ENCODE results near the gene SPART.
A peak's percentile ranks its signal among the peaks of the same experiment; 100 is the strongest.

Gene SPART

DNA sequence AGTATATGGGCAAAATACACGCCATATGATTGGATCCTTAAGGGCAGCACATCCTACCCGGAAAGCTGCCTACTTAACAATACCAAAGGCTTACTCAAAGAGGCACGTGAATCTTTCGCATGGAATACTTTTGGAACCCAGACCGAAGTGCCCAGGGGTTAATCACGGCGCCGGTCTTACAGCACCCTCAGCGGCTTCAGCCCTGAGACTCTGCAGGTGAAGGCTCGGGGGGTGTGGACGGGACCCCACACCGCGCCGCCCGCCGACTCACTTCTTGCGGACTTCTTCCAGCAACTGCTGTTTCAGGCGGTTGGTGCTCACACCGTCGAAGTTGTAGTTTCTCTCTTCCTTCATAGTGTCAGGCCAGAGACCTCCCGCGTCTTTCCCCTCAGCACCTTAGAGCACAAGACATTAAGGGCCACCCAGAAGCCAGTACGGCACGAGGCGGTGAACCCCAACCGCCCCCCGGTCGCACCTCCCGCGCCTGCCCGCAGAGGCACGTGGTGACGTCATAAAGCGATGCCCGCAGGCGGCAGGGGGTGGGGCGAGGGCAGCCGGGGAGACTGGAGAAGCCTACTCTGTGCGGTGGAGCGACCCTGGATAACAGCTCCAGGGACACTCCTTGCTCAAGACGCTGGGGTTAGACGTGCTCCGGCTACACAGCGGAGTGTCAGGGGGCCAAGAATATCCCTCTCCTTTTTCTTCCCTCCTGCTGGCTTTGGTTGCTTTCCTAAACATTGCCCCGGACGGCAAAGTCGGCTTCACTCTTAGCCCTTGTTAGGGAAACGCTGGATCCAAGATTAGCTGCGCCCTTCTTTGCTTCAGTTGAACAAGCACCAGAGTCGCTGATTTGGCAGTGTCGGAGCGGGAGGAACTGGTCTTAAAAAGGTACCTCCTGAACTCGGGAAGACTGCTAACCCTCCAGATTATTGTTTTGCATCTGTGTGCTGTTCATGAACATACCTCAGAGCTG, 48.5 kb downstream of the SPART start, which contains the start of gene CCDC169:
TSS of gene CCDC169 (minus strand) at position 449 of the 973 bp plus-strand sequence. CDS start at position 354, 95 bp downstream.
- TF ChIP-seq, protein P1, sequence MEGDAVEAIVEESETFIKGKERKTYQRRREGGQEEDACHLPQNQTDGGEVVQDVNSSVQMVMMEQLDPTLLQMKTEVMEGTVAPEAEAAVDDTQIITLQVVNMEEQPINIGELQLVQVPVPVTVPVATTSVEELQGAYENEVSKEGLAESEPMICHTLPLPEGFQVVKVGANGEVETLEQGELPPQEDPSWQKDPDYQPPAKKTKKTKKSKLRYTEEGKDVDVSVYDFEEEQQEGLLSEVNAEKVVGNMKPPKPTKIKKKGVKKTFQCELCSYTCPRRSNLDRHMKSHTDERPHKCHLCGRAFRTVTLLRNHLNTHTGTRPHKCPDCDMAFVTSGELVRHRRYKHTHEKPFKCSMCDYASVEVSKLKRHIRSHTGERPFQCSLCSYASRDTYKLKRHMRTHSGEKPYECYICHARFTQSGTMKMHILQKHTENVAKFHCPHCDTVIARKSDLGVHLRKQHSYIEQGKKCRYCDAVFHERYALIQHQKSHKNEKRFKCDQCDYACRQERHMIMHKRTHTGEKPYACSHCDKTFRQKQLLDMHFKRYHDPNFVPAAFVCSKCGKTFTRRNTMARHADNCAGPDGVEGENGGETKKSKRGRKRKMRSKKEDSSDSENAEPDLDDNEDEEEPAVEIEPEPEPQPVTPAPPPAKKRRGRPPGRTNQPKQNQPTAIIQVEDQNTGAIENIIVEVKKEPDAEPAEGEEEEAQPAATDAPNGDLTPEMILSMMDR (IDR thresholded peaks at IDR 0.05): no peak
- peaks cover 12% of the 10 kb centered on the region in 2 experiments for H3K4me1 ChIP-seq (ENCODE audit: control insufficient read depth in 1 of 2, insufficient read depth in 1 of 2, low read depth in 1 of 2, low read length in 1 of 2)
- H3K9me3 ChIP-seq: no peaks in the 10 kb centered on the region
- peaks cover 31% of the 10 kb centered on the region for H3K27me3 ChIP-seq
- no peak within 1 kb of the TSS for H3K27ac ChIP-seq
- H3K4me3 ChIP-seq (ENCODE audit: low read depth in 1 of 2, low read length in 1 of 2): peak within 1 kb of the TSS; percentile 73 to 79
- H3K36me3 ChIP-seq: peaks cover 9% of the 10 kb centered on the region

- H3K9me3 ChIP-seq: peaks cover 6% of the 10 kb centered on the region
- H3K27me3 ChIP-seq: peaks cover 22% of the 10 kb centered on the region
- H3K36me3 ChIP-seq: no peaks in the 10 kb centered on the region
- no peak overlapping the region for H3K4me3 ChIP-seq (ENCODE audit: low read depth in 1 of 2, low read length in 1 of 2)
- H3K4me1 ChIP-seq (ENCODE audit: control insufficient read depth in 1 of 2, insufficient read depth in 1 of 2, low read depth in 1 of 2, low read length in 1 of 2): peaks cover 12% of the 10 kb centered on the region in 2 experiments
- TF ChIP-seq, protein P1 (IDR thresholded peaks at IDR 0.05): no peak
- no peak overlapping the region for H3K27ac ChIP-seq
These were observed 52.1 kb downstream of the SPART start for GRCh38 chr13:36294096-36294495.

DNA sequence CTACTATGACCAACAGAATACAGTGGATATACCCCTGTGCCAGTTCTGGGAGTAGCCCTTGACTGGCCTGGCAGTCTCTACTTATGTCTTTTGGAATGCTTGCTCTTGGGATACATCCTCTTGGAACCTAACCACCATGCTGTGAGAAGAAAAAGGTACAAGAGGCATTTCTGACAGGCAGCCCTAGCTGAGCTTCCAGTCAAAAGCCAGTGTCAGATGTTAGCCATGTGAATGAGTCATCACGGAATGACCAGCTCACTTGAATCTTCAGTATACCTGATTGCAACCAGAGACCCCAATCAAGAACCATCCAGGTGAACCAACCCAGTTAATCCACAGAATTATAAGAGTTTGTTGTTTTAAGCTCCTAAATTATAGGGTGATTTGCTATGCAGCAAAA, 52.7 kb downstream of the SPART start:
- H3K27ac ChIP-seq: no peak overlapping the region
- H3K9me3 ChIP-seq: peaks cover 6% of the 10 kb centered on the region
- peaks cover 12% of the 10 kb centered on the region in 2 experiments for H3K4me1 ChIP-seq (ENCODE audit: control insufficient read depth in 1 of 2, insufficient read depth in 1 of 2, low read depth in 1 of 2, low read length in 1 of 2)
- peaks cover 16% of the 10 kb centered on the region for H3K27me3 ChIP-seq
- no peak overlapping the region for H3K4me3 ChIP-seq (ENCODE audit: low read depth in 1 of 2, low read length in 1 of 2)
- no peaks in the 10 kb centered on the region for H3K36me3 ChIP-seq
- TF ChIP-seq, protein P1 (IDR thresholded peaks at IDR 0.05): no peak

- Histone ChIP-seq H3K9me3 (peaks cover 6% of the 10 kb centered on the region), H3K36me3 (no peaks in the 10 kb centered on the region), H3K27ac (no peak overlapping the region), H3K27me3 (no peaks in the 10 kb centered on the region), H3K4me1 (ENCODE audit: control insufficient read depth in 1 of 2, insufficient read depth in 1 of 2, low read depth in 1 of 2, low read length in 1 of 2) (no peaks in the 10 kb centered on the region), H3K4me3 (ENCODE audit: low read depth in 1 of 2, low read length in 1 of 2) (no peak overlapping the region)
- TF ChIP-seq, protein P1 (IDR thresholded peaks at IDR 0.05): no peak
These were observed 57.3 kb downstream of the SPART start for GRCh38 chr13:36288794-36289391.

GRCh38 chr13:36286006-36286405, 60.2 kb downstream of the SPART start:
- no peaks in the 10 kb centered on the region for H3K27me3 ChIP-seq
- no peak overlapping the region for H3K4me3 ChIP-seq (ENCODE audit: low read depth in 1 of 2, low read length in 1 of 2)
- H3K4me1 ChIP-seq (ENCODE audit: control insufficient read depth in 1 of 2, insufficient read depth in 1 of 2, low read depth in 1 of 2, low read length in 1 of 2): no peaks in the 10 kb centered on the region
- no peaks in the 10 kb centered on the region for H3K36me3 ChIP-seq
- H3K9me3 ChIP-seq: peaks cover 6% of the 10 kb centered on the region
- TF ChIP-seq, protein P1 (IDR thresholded peaks at IDR 0.05): no peak
- no peak overlapping the region for H3K27ac ChIP-seq
